GM12891 (cell line): Measurements from ENCODE around the gene GCC2.
A peak's percentile ranks its signal among the peaks of the same experiment; 100 is the strongest.
"Not testable (repeated sequence)": the region's sequence is repeated elsewhere in the genome, so short reads cannot be mapped to it uniquely, and the experiment has no call there.

Experiments used
- DNase-seq: peaks from one replicate; pipeline ENCODE4 v3.0.0; 2011; ENCODE audit warnings: low spot score; ENCODE audit not compliant: insufficient read length
- FAIRE-seq: peaks from 2 replicates; lab custom pipeline; 2011; peaks lifted over from hg19 to GRCh38; lab: Jason Lieb, UNC
- PAX5 ChIP-seq: IDR thresholded peaks from 2 replicates; pipeline ENCODE4 v1.6.1; 2011; ENCODE audit warnings: low read length, moderate library complexity, mild to moderate bottlenecking; ENCODE audit not compliant: insufficient read depth, severe bottlenecking
- POLR2A ChIP-seq: IDR thresholded peaks from 2 replicates; pipeline ENCODE4 v1.6.1; 2011; ENCODE audit warnings: low read depth, low read length, control low read depth
- POLR2AphosphoS5 ChIP-seq: IDR thresholded peaks from 2 replicates; pipeline ENCODE4 v1.6.1; 2011; ENCODE audit warnings: low read depth, low read length, control low read depth
- POU2F2 ChIP-seq: IDR thresholded peaks from 2 replicates; pipeline ENCODE4 v1.6.1; 2011; ENCODE audit warnings: low read depth, mild to moderate bottlenecking, control low read depth, low read length, moderate library complexity
- SPI1 ChIP-seq: IDR thresholded peaks from 2 replicates; pipeline ENCODE4 v1.6.1; 2011; ENCODE audit warnings: low read depth, low read length, control low read depth
- TAF1 ChIP-seq: IDR thresholded peaks from 2 replicates; pipeline ENCODE4 v1.6.1; 2011; ENCODE audit warnings: low read depth, low read length, control low read depth

Gene GCC2

GRCh38 chr2:108436976-108437375 lies 12.0 kb upstream of the GCC2 start:
- no peak for FAIRE-seq
- no peak for TF ChIP-seq POLR2AphosphoS5
- TF ChIP-seq SPI1: no peak
- no peak for TF ChIP-seq POU2F2
- TF ChIP-seq TAF1: no peak
- TF ChIP-seq POLR2A: no peak
- TF ChIP-seq PAX5: no peak

GRCh38 chr2:108441712-108442111 lies 7.3 kb upstream of the GCC2 start:
- TF ChIP-seq TAF1: no peak
- no peak for TF ChIP-seq POLR2AphosphoS5
- no peak for TF ChIP-seq POLR2A
- TF ChIP-seq SPI1: no peak
- FAIRE-seq (no peak), DNase-seq (no peak)

More at GRCh38 chr2:108436976-108437375, 12.0 kb upstream of the GCC2 start:
- DNase-seq: no peak

GRCh38 chr2:108444941-108445840 lies 3.8 kb upstream of the GCC2 start:
- no peak for TF ChIP-seq POLR2A
- TF ChIP-seq TAF1: no peak
- TF ChIP-seq SPI1: no peak
- no peak for TF ChIP-seq POLR2AphosphoS5
- no peak for TF ChIP-seq PAX5
- no peak for TF ChIP-seq POU2F2
- no peak for FAIRE-seq
- no peak for DNase-seq

- FAIRE-seq: no peak
- no peak for TF ChIP-seq POLR2AphosphoS5
- TF ChIP-seq PAX5: no peak
- no peak for TF ChIP-seq POLR2A
- TF ChIP-seq SPI1: no peak
- TF ChIP-seq POU2F2: no peak
- no peak for TF ChIP-seq TAF1
Observed at GRCh38 chr2:108446703-108447102, 2.3 kb upstream of the GCC2 start.

GRCh38 chr2:108447947-108448677 lies 894 bp upstream of the GCC2 start:
- no peak for DNase-seq
- TF ChIP-seq POU2F2 (no peak), POLR2AphosphoS5 (no peak), POLR2A (no peak), SPI1 (no peak), PAX5 (no peak), TAF1 (no peak)
- peak; percentile 88 for FAIRE-seq

More at GRCh38 chr2:108446703-108447102, 2.3 kb upstream of the GCC2 start:
- DNase-seq: no peak

- FAIRE-seq (peak; percentile 50), DNase-seq (no peak)
- TF ChIP-seq SPI1 (peak; percentile 37), POLR2AphosphoS5 (no peak)
Observed at GRCh38 chr2:108449410-108450130, 564 bp downstream of the GCC2 start.

- FAIRE-seq: no peak
- no peak for TF ChIP-seq POLR2A
- TF ChIP-seq POU2F2: no peak
- TF ChIP-seq PAX5: no peak
- TF ChIP-seq SPI1: no peak
- no peak for TF ChIP-seq POLR2AphosphoS5
- TF ChIP-seq TAF1: no peak
- no peak for DNase-seq
Observed at GRCh38 chr2:108450863-108451262, 1.9 kb downstream of the GCC2 start.

- no peak for DNase-seq
- TF ChIP-seq POLR2AphosphoS5 (no peak), POLR2A (no peak), SPI1 (peak; percentile 66; the same call in 1 of the 2 replicates)
- FAIRE-seq: peak; percentile 59
Observed at GRCh38 chr2:108451976-108452375, 3.0 kb downstream of the GCC2 start.

GRCh38 chr2:108453530-108453929 lies 4.5 kb downstream of the GCC2 start:
- not testable (repeated sequence) for DNase-seq, FAIRE-seq

GRCh38 chr2:108454440-108454839 lies 5.4 kb downstream of the GCC2 start:
- no peak for DNase-seq
- no peak for FAIRE-seq
- TF ChIP-seq TAF1 (no peak), POLR2A (no peak), SPI1 (no peak), PAX5 (no peak), POU2F2 (no peak), POLR2AphosphoS5 (no peak)
